ENCODE data around the gene NIT1. TPM values are rescaled to one million over a fixed set of nuclear protein-coding genes. Genes with fewer than 3 reads are reported as not detected.

Gene NIT1
- total and polyA plus RNA-seq, 9 of the 15 experiments (the other 6 are each of a cell fraction or from before 2014, with no cell fraction given): 18.4 to 76.0 (median 33.7) TPM

GRCh38 chr1:161082996-161083747 is 34.7 kb upstream of the NIT1 start (continued):
- no peak for TF ChIP-seq DIDO1 (tag; IDR thresholded peaks at IDR 0.05; ENCODE audit: low read depth)
- TF ChIP-seq ZNF184 (CRISPR knock-in tag; IDR thresholded peaks at IDR 0.05): no peak
- peak; percentile 88 for TF ChIP-seq ATF2 (CRISPR knock-in tag; IDR thresholded peaks at IDR 0.05)
- TF ChIP-seq MAFK (IDR thresholded peaks at IDR 0.05; ENCODE audit: low read length): no peak
- TF ChIP-seq BRCA1 (IDR thresholded peaks at IDR 0.05): no peak
- no peak for TF ChIP-seq BRCA1 (CRISPR knock-in tag; IDR thresholded peaks at IDR 0.05)
- no peak for TF ChIP-seq TEAD1 (CRISPR knock-in tag; IDR thresholded peaks at IDR 0.05)
- no peak for TF ChIP-seq ZNF57 (CRISPR knock-in tag; IDR thresholded peaks at IDR 0.05)
- TF ChIP-seq TRIM28 (IDR thresholded peaks at IDR 0.05): no peak
- TF ChIP-seq NR2F6 (CRISPR knock-in tag; IDR thresholded peaks at IDR 0.05): no peak
- TF ChIP-seq ZNF592 (IDR thresholded peaks at IDR 0.05): 0 out of 2 replicates have a peak, but pooled peaks have one; percentile 36
- no peak for TF ChIP-seq FIP1L1 (IDR thresholded peaks at IDR 0.05; ENCODE audit: low read depth, low read length, poor library complexity, severe bottlenecking)
- TF ChIP-seq ZNF217 (CRISPR knock-in tag; IDR thresholded peaks at IDR 0.05): no peak
- no peak for TF ChIP-seq ZNF232 (CRISPR knock-in tag; IDR thresholded peaks at IDR 0.05)
- TF ChIP-seq TCF7L2 (IDR thresholded peaks at IDR 0.05; ENCODE audit: low read depth, low read length): no peak
- no peak for TF ChIP-seq ZNF398 (CRISPR knock-in tag; IDR thresholded peaks at IDR 0.05)
- 0 out of 2 replicates have a peak, but pooled peaks have one; percentile 29 for TF ChIP-seq SMARCC2 (IDR thresholded peaks at IDR 0.05; ENCODE audit: low read depth)
- TF ChIP-seq MCM3 (IDR thresholded peaks at IDR 0.05): no peak
- no peak for TF ChIP-seq ESRRB (CRISPR knock-in tag; IDR thresholded peaks at IDR 0.05; ENCODE audit: borderline replicate concordance)
- TF ChIP-seq ZNF77 (CRISPR knock-in tag; IDR thresholded peaks at IDR 0.05): no peak
- TF ChIP-seq ZNF174 (CRISPR knock-in tag; IDR thresholded peaks at IDR 0.05): no peak

Data from K562 (cell line).